Kidney (tissue), 14 donors: ENCODE results near the gene SLC18B1. TPM values are rescaled to one million over a fixed set of nuclear protein-coding genes. Genes with fewer than 3 reads are reported as not detected.
A peak's percentile ranks its signal among the peaks of the same experiment; 100 is the strongest.
"Not testable (repeated sequence)": the region's sequence is repeated elsewhere in the genome, so short reads cannot be mapped to it uniquely, and the experiment has no call there.

ENCODE experiments used
- DNase-seq, 5 donors: peaks; one replicate each; pipeline ENCODE4 v3.0.0-alpha.2; 2013 to 2020
- FAIRE-seq: peaks from 2 replicates; lab custom pipeline; 2012; peaks lifted over from hg19 to GRCh38; lab: Jason Lieb, UNC
- H3K27ac ChIP-seq, 2 donors: one replicate each; pipeline ENCODE4 v1.7.0; 2013; ENCODE audit warnings: low read depth in 2 of 2, low read length in 2 of 2, inconsistent platforms in 1 of 2
- H3K27me3 ChIP-seq: one replicate; pipeline ENCODE4 v1.7.1; 2013; ENCODE audit warnings: low read length, inconsistent platforms; ENCODE audit not compliant: control insufficient read depth, insufficient read depth
- H3K36me3 ChIP-seq, 3 donors: one replicate each; pipeline versions ENCODE4 v1.7.0 to v1.7.1; 2013; ENCODE audit warnings: low read length in 3 of 3, control low read depth in 1 of 3, inconsistent platforms in 1 of 3; ENCODE audit not compliant: insufficient read depth in 3 of 3, control insufficient read depth in 2 of 3
- H3K4me1 ChIP-seq, 3 donors: one replicate each; pipeline versions ENCODE4 v1.7.0 to v1.7.1; 2013; ENCODE audit warnings: low read length in 3 of 3, inconsistent platforms in 1 of 3, low read depth in 1 of 3; ENCODE audit not compliant: control insufficient read depth in 2 of 3, insufficient read depth in 2 of 3
- H3K4me3 ChIP-seq, 3 donors: one replicate each; pipeline versions ENCODE4 v1.7.0 to v1.8.1; 2013; ENCODE audit warnings: low read length in 3 of 3, control low read depth in 1 of 3, inconsistent platforms in 1 of 3
- H3K9ac ChIP-seq, 3 donors: one replicate each; pipeline versions ENCODE4 v1.7.0 to v1.7.1; 2013; ENCODE audit warnings: low read length in 3 of 3, control low read depth in 1 of 3, inconsistent platforms in 1 of 3
- H3K9me3 ChIP-seq, 3 donors: one replicate each; pipeline versions ENCODE4 v1.7.0 to v1.7.1; 2013; ENCODE audit warnings: low read length in 3 of 3, control low read depth in 1 of 3, inconsistent platforms in 1 of 3; ENCODE audit not compliant: control insufficient read depth in 2 of 3, insufficient read depth in 1 of 3
- CTCF ChIP-seq: IDR thresholded peaks from 3 replicates; pipeline ENCODE4 v1.5.1; 2012; ENCODE audit warnings: mild to moderate bottlenecking, moderate library complexity, borderline replicate concordance; ENCODE audit not compliant: insufficient read depth; ENCODE audit errors: extremely low read depth
- intact Hi-C: fragments of 100-400 bp; cut with DNase I; formaldehyde crosslinking; loops from one replicate; pipeline ENCODE4 v1.11.1; 2022
- polyA plus RNA-seq: library from polyadenylated mRNA; stranded (reverse); fragments of 350-450 nt; fragmentation: Illumina TruSeq; extraction: RNeasy Lipid Tissue Mini Kit (QIAGEN cat#74804); gene quantifications from one replicate; pipeline ENCODE4 v1.2.3, GENCODE V29; 2014; ENCODE audit warnings: low read depth, low replicate concordance; ENCODE audit not compliant: insufficient read depth
- total RNA-seq: library from RNA; stranded (reverse); fragmentation: NEBNext Ultra II Directional; extraction: Animal tissue kit (Norgen Biotek cat#: 25700); gene quantifications from one replicate; pipeline ENCODE4 v1.2.1, GENCODE V29; 2021
- donor health status: control.
- donor health status: control.
- donor health status: control.
- donor health status: control.
- donor health status: control.
- donor health status: DM: yes; HTN: yes; CAD: no.
- donor health status: Normal renal cell carcinoma (clear cell type).

The SLC18B1 gene
- total and polyA plus RNA-seq, 2 donors from 2014 or later, result 16.9 to 17.2 TPM

DNA sequence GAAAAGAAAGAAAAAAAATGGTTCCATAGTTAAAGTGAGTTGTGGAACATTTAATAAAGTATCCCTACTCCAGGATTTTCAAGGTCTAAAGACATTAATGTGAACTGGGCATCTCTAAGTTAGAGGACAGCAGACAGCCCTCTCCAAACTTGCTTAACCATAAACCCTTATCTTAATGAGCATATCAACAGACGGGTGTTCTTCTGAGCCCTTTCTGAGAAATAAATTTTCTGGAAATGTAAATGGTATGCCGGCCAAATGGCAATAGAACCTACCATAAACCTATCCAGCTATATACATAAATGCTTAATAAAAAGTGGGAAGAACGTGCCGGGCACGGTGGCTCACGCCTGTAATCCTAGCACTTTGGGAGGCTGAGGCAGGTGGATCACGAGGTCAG, 12.5 kb downstream of the SLC18B1 start:
- Histone ChIP-seq H3K27me3 (no peaks in the 10 kb centered on the region), H3K4me3 (no peak overlapping the region), H3K4me1 (no peaks in the 10 kb centered on the region), H3K9ac (no peak overlapping the region), H3K9me3 (no peaks in the 10 kb centered on the region), H3K36me3 (peaks cover 0 to 4% (median 2%) of the 10 kb centered on the region in 3 donors), H3K27ac (no peak overlapping the region)
- no peak for TF ChIP-seq CTCF
- FAIRE-seq (no peak), DNase-seq (no peak)
- intact Hi-C loops, result no loop called here

DNA sequence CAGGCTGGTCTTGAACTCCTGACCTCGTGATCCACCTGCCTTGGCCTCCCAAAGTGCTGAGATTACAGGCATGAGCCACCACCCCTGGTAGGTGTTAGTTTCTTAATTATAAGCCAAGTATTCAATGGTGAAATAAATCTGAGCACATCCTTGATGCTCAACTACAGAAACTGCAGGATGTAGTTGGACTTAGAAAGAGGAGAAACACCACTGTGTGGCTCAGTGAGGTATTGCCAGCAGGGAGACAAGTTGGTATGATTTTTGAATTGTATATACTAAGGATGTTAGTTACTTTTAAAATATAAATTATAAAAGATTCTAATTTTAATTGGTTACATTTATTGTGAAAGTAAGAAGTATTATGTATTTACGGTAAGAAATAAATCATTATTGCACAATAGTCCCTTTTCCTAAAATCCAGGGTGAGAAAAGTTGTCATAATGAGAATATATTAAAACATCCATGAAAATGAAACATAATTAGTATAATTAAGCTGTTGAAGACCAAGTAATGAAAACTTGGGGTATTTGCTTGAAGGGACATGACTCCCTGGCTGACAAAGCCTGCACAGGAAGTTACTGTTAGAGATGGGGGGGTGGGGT, 17.6 kb downstream of the SLC18B1 start:
- H3K27ac ChIP-seq, result no peak overlapping the region
- H3K4me1 ChIP-seq, result no peaks in the 10 kb centered on the region
- H3K27me3 ChIP-seq, result no peaks in the 10 kb centered on the region
- DNase-seq (peak in 2 of 5 donors; percentile 12 to 18), FAIRE-seq (peak; percentile 17)
- H3K9me3 ChIP-seq, result no peaks in the 10 kb centered on the region
- H3K36me3 ChIP-seq, result peaks cover 2 to 15% (median 5%) of the 10 kb centered on the region in 3 donors
- no peak overlapping the region for H3K4me3 ChIP-seq
- TF ChIP-seq CTCF, result no peak
- intact Hi-C loops, result no loop called here
- no peak overlapping the region for H3K9ac ChIP-seq

GRCh38 chr6:132777881-132778280, 20.6 kb downstream of the SLC18B1 start:
- DNase-seq, H3K9ac ChIP-seq, H3K27ac ChIP-seq, FAIRE-seq, H3K9me3 ChIP-seq, H3K4me3 ChIP-seq, H3K27me3 ChIP-seq, intact Hi-C loops, H3K4me1 ChIP-seq: not testable (repeated sequence)
- peaks cover 2 to 15% (median 5%) of the 10 kb centered on the region in 3 donors for H3K36me3 ChIP-seq

DNA sequence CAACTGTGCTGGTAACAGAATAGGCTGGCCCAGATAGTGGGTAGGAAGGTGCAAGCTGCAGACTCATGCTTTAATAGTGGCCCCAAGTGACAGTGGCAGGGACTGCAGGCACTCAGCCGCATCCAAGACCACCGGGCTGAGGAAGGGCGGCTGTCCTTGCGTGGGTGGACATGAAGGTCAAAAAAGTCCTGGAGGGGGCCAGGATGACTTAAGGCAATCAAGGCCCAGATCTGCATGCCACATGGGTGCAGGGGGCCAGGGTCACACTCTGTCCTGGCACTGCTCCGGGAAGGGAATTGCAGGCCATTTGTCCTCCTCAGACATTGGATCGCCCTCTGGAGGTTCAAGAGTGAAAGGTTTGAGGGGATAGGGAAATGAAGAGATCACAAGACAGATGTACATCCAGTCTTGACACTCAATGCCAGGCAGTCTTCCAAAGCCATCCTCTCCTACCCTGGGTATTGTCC, 30.4 kb downstream of the SLC18B1 start:
- Histone ChIP-seq H3K4me3 (no peak overlapping the region), H3K36me3 (peaks cover 0 to 3% (median 0%) of the 10 kb centered on the region in 3 donors), H3K27ac (no peak overlapping the region), H3K9ac (no peak overlapping the region), H3K4me1 (peaks cover 0 to 8% (median 5%) of the 10 kb centered on the region in 3 donors), H3K27me3 (no peaks in the 10 kb centered on the region), H3K9me3 (no peaks in the 10 kb centered on the region)
- no peak for FAIRE-seq
- peak in 3 of 5 donors; percentile 40 to 61 (median 43) for DNase-seq
- intact Hi-C loops, result no loop called here
- TF ChIP-seq CTCF, result peak; percentile 42
